ENCODE results near the gene PPP2R1B. TPM values are rescaled to one million over a fixed set of nuclear protein-coding genes. Genes with fewer than 3 reads are reported as not detected.
"Not testable (repeated sequence)": the region's sequence is repeated elsewhere in the genome, so short reads cannot be mapped to it uniquely, and the experiment has no call there.

The PPP2R1B gene
- total and polyA plus RNA-seq, 2 donors: 10.5 to 15.4 TPM

GRCh38 chr11:111792314-111792713 is 26.1 kb upstream of the PPP2R1B start:
- Histone ChIP-seq H3K27me3 (ENCODE audit: control insufficient read depth in 2 of 2, insufficient read depth in 1 of 2, low read length in 1 of 2) (no peaks in the 10 kb centered on the region), H3K27ac (ENCODE audit: low read depth in 1 of 2, low read length in 1 of 2) (no peak overlapping the region), H3K9me3 (ENCODE audit: control insufficient read depth in 2 of 2, insufficient read depth in 1 of 2, low read length in 1 of 2) (no peaks in the 10 kb centered on the region), H3K4me1 (ENCODE audit: control insufficient read depth in 2 of 2, insufficient read depth in 2 of 2, low read length in 2 of 2) (no peaks in the 10 kb centered on the region), H3K36me3 (ENCODE audit: control insufficient read depth in 2 of 2, insufficient read depth in 2 of 2, low read length in 1 of 2) (peaks cover 0 to 6% of the 10 kb centered on the region in 2 donors), H3K4me3 (ENCODE audit: low read length in 2 of 2) (no peak overlapping the region)
- WGBS: 97% methylated on average over 1 of the region's 1 CpG
- no peak for DNase-seq (ENCODE audit: low read depth in 6 of 9, low spot score in 9 of 9)

GRCh38 chr11:111788464-111788863 is 22.3 kb upstream of the PPP2R1B start:
- no peaks in the 10 kb centered on the region for H3K9me3 ChIP-seq (ENCODE audit: control insufficient read depth in 2 of 2, insufficient read depth in 1 of 2, low read length in 1 of 2)
- H3K4me3 ChIP-seq (ENCODE audit: low read length in 2 of 2): no peak overlapping the region
- DNase-seq (ENCODE audit: low read depth in 6 of 9, low spot score in 9 of 9): no peak
- peaks cover 8 to 23% of the 10 kb centered on the region in 2 donors for H3K36me3 ChIP-seq (ENCODE audit: control insufficient read depth in 2 of 2, insufficient read depth in 2 of 2, low read length in 1 of 2)
- no peaks in the 10 kb centered on the region for H3K27me3 ChIP-seq (ENCODE audit: control insufficient read depth in 2 of 2, insufficient read depth in 1 of 2, low read length in 1 of 2)
- no peak overlapping the region for H3K27ac ChIP-seq (ENCODE audit: low read depth in 1 of 2, low read length in 1 of 2)
- 71% methylated on average over 2 of the region's 2 CpGs for WGBS
- H3K4me1 ChIP-seq (ENCODE audit: control insufficient read depth in 2 of 2, insufficient read depth in 2 of 2, low read length in 2 of 2): no peaks in the 10 kb centered on the region

GRCh38 chr11:111788051-111788450 is 21.9 kb upstream of the PPP2R1B start:
- Histone ChIP-seq H3K9me3 (ENCODE audit: control insufficient read depth in 2 of 2, insufficient read depth in 1 of 2, low read length in 1 of 2) (no peaks in the 10 kb centered on the region), H3K4me3 (ENCODE audit: low read length in 2 of 2) (no peak overlapping the region), H3K27ac (ENCODE audit: low read depth in 1 of 2, low read length in 1 of 2) (no peak overlapping the region), H3K36me3 (ENCODE audit: control insufficient read depth in 2 of 2, insufficient read depth in 2 of 2, low read length in 1 of 2) (peaks cover 8 to 23% of the 10 kb centered on the region in 2 donors), H3K4me1 (ENCODE audit: control insufficient read depth in 2 of 2, insufficient read depth in 2 of 2, low read length in 2 of 2) (no peaks in the 10 kb centered on the region), H3K27me3 (ENCODE audit: control insufficient read depth in 2 of 2, insufficient read depth in 1 of 2, low read length in 1 of 2) (no peaks in the 10 kb centered on the region)
- 96% methylated on average over 2 of the region's 2 CpGs for WGBS
- no peak for DNase-seq (ENCODE audit: low read depth in 6 of 9, low spot score in 9 of 9)

GRCh38 chr11:111785886-111786412 is 19.8 kb upstream of the PPP2R1B start:
- no peaks in the 10 kb centered on the region for H3K9me3 ChIP-seq (ENCODE audit: control insufficient read depth in 2 of 2, insufficient read depth in 1 of 2, low read length in 1 of 2)
- no peaks in the 10 kb centered on the region for H3K27me3 ChIP-seq (ENCODE audit: control insufficient read depth in 2 of 2, insufficient read depth in 1 of 2, low read length in 1 of 2)
- H3K36me3 ChIP-seq (ENCODE audit: control insufficient read depth in 2 of 2, insufficient read depth in 2 of 2, low read length in 1 of 2): peaks cover 8 to 23% of the 10 kb centered on the region in 2 donors
- no peak for DNase-seq (ENCODE audit: low read depth in 6 of 9, low spot score in 9 of 9)
- 98% methylated on average over 2 of the region's 2 CpGs for WGBS
- H3K4me1 ChIP-seq (ENCODE audit: control insufficient read depth in 2 of 2, insufficient read depth in 2 of 2, low read length in 2 of 2): no peaks in the 10 kb centered on the region
- H3K27ac ChIP-seq (ENCODE audit: low read depth in 1 of 2, low read length in 1 of 2): no peak overlapping the region
- H3K4me3 ChIP-seq (ENCODE audit: low read length in 2 of 2): no peak overlapping the region

GRCh38 chr11:111785076-111785475 is 18.9 kb upstream of the PPP2R1B start:
- Histone ChIP-seq H3K36me3 (ENCODE audit: control insufficient read depth in 2 of 2, insufficient read depth in 2 of 2, low read length in 1 of 2) (peaks cover 8 to 23% of the 10 kb centered on the region in 2 donors), H3K4me1 (ENCODE audit: control insufficient read depth in 2 of 2, insufficient read depth in 2 of 2, low read length in 2 of 2) (no peaks in the 10 kb centered on the region), H3K9me3 (ENCODE audit: control insufficient read depth in 2 of 2, insufficient read depth in 1 of 2, low read length in 1 of 2) (no peaks in the 10 kb centered on the region), H3K27me3 (ENCODE audit: control insufficient read depth in 2 of 2, insufficient read depth in 1 of 2, low read length in 1 of 2) (no peaks in the 10 kb centered on the region), H3K4me3 (ENCODE audit: low read length in 2 of 2) (no peak overlapping the region), H3K27ac (ENCODE audit: low read depth in 1 of 2, low read length in 1 of 2) (no peak overlapping the region)
- DNase-seq (ENCODE audit: low read depth in 6 of 9, low spot score in 9 of 9): no peak
- WGBS: 96% methylated on average over 2 of the region's 2 CpGs

GRCh38 chr11:111784311-111784710 is 18.1 kb upstream of the PPP2R1B start:
- not testable (repeated sequence) for H3K4me3 ChIP-seq (ENCODE audit: low read length in 2 of 2); H3K27me3 ChIP-seq (ENCODE audit: control insufficient read depth in 2 of 2, insufficient read depth in 1 of 2, low read length in 1 of 2); H3K27ac ChIP-seq (ENCODE audit: low read depth in 1 of 2, low read length in 1 of 2); DNase-seq (ENCODE audit: low read depth in 6 of 9, low spot score in 9 of 9); H3K4me1 ChIP-seq (ENCODE audit: control insufficient read depth in 2 of 2, insufficient read depth in 2 of 2, low read length in 2 of 2); H3K9me3 ChIP-seq (ENCODE audit: control insufficient read depth in 2 of 2, insufficient read depth in 1 of 2, low read length in 1 of 2)
- peaks cover 8 to 23% of the 10 kb centered on the region in 2 donors for H3K36me3 ChIP-seq (ENCODE audit: control insufficient read depth in 2 of 2, insufficient read depth in 2 of 2, low read length in 1 of 2)
- WGBS: 98% methylated on average over 10 of the region's 10 CpGs

- no peaks in the 10 kb centered on the region for H3K27me3 ChIP-seq (ENCODE audit: control insufficient read depth in 2 of 2, insufficient read depth in 1 of 2, low read length in 1 of 2)
- H3K9me3 ChIP-seq (ENCODE audit: control insufficient read depth in 2 of 2, insufficient read depth in 1 of 2, low read length in 1 of 2): no peaks in the 10 kb centered on the region
- no peaks in the 10 kb centered on the region for H3K4me1 ChIP-seq (ENCODE audit: control insufficient read depth in 2 of 2, insufficient read depth in 2 of 2, low read length in 2 of 2)
- H3K27ac ChIP-seq (ENCODE audit: low read depth in 1 of 2, low read length in 1 of 2): no peak overlapping the region
- 94% methylated on average over 5 of the region's 5 CpGs for WGBS
- no peak overlapping the region for H3K4me3 ChIP-seq (ENCODE audit: low read length in 2 of 2)
- peaks cover 8 to 18% of the 10 kb centered on the region in 2 donors for H3K36me3 ChIP-seq (ENCODE audit: control insufficient read depth in 2 of 2, insufficient read depth in 2 of 2, low read length in 1 of 2)
- no peak for DNase-seq (ENCODE audit: low read depth in 6 of 9, low spot score in 9 of 9)
These were observed 16.0 kb upstream of the PPP2R1B start for GRCh38 chr11:111782109-111782741.

GRCh38 chr11:111779118-111779517 is 12.9 kb upstream of the PPP2R1B start:
- WGBS: 98% methylated on average over 6 of the region's 6 CpGs
- no peaks in the 10 kb centered on the region for H3K4me1 ChIP-seq (ENCODE audit: control insufficient read depth in 2 of 2, insufficient read depth in 2 of 2, low read length in 2 of 2)

GRCh38 chr11:111778047-111778558 is 11.9 kb upstream of the PPP2R1B start:
- Histone ChIP-seq H3K9me3 (ENCODE audit: control insufficient read depth in 2 of 2, insufficient read depth in 1 of 2, low read length in 1 of 2) (no peaks in the 10 kb centered on the region), H3K27me3 (ENCODE audit: control insufficient read depth in 2 of 2, insufficient read depth in 1 of 2, low read length in 1 of 2) (no peaks in the 10 kb centered on the region), H3K27ac (ENCODE audit: low read depth in 1 of 2, low read length in 1 of 2) (no peak overlapping the region), H3K36me3 (ENCODE audit: control insufficient read depth in 2 of 2, insufficient read depth in 2 of 2, low read length in 1 of 2) (no peaks in the 10 kb centered on the region), H3K4me1 (ENCODE audit: control insufficient read depth in 2 of 2, insufficient read depth in 2 of 2, low read length in 2 of 2) (no peaks in the 10 kb centered on the region), H3K4me3 (ENCODE audit: low read length in 2 of 2) (no peak overlapping the region)
- no peak for DNase-seq (ENCODE audit: low read depth in 6 of 9, low spot score in 9 of 9)
- 97% methylated on average over 3 of the region's 3 CpGs for WGBS

More at GRCh38 chr11:111779118-111779517, 12.9 kb upstream of the PPP2R1B start:
- no peak for DNase-seq (ENCODE audit: low read depth in 6 of 9, low spot score in 9 of 9)
- Histone ChIP-seq H3K36me3 (ENCODE audit: control insufficient read depth in 2 of 2, insufficient read depth in 2 of 2, low read length in 1 of 2) (no peaks in the 10 kb centered on the region), H3K27ac (ENCODE audit: low read depth in 1 of 2, low read length in 1 of 2) (no peak overlapping the region), H3K27me3 (ENCODE audit: control insufficient read depth in 2 of 2, insufficient read depth in 1 of 2, low read length in 1 of 2) (no peaks in the 10 kb centered on the region), H3K9me3 (ENCODE audit: control insufficient read depth in 2 of 2, insufficient read depth in 1 of 2, low read length in 1 of 2) (no peaks in the 10 kb centered on the region), H3K4me3 (ENCODE audit: low read length in 2 of 2) (no peak overlapping the region)

Data from thymus (tissue), 11 donors.